ENCODE measurements around the gene TIMM10B.

DNA sequence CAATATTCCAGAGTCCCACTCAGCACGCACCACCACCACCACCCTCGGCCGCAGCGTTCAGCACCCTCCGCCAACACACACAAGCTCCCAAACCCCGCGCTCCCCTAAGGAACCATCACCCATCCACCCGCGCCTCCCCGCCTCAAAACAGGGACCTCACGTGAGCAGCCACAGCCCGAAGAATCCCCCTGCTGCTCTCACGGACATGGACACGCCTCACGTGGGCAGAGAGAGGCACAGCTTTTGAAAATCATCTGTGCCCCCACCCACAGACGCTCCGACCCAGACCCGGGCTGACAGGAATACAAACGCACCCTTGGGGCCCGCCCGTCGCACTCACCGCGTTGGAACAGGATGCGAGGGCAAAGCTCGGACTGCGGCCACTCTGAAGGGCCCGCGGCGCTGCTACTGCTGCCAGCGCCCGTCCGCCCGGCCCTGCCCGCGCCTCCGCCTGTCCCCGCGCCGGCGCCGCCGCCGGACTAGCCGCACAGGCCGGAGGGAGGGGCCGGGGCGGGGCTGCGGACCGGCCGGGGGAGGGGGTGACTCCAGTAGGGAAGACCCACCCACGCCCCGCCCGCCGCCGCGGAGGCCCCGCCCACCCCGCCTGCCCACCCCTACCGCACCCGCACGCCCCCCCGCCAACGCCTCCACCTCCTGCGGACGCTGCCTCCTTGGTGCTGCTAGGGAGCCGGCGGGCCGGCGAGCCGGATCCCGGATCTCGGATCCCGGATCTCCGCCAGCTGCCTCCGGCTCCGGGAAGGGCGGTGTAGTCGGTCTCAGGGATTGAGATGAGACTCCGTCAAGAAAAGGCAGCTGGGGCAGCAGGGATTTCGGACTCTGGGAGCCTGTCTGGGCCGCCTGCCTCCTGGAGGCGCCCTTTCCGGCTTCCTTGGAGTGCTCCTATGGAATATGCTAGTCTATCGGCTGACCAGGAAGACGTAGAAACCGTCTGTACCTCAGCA lies 7.6 kb upstream of the TIMM10B start, which contains the start of gene TRIM3:
- TF ChIP-seq, protein P1, sequence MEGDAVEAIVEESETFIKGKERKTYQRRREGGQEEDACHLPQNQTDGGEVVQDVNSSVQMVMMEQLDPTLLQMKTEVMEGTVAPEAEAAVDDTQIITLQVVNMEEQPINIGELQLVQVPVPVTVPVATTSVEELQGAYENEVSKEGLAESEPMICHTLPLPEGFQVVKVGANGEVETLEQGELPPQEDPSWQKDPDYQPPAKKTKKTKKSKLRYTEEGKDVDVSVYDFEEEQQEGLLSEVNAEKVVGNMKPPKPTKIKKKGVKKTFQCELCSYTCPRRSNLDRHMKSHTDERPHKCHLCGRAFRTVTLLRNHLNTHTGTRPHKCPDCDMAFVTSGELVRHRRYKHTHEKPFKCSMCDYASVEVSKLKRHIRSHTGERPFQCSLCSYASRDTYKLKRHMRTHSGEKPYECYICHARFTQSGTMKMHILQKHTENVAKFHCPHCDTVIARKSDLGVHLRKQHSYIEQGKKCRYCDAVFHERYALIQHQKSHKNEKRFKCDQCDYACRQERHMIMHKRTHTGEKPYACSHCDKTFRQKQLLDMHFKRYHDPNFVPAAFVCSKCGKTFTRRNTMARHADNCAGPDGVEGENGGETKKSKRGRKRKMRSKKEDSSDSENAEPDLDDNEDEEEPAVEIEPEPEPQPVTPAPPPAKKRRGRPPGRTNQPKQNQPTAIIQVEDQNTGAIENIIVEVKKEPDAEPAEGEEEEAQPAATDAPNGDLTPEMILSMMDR (IDR thresholded peaks at IDR 0.05; ENCODE audit: low read length) = no peak
- no peak for TF ChIP-seq EZH2phosphoT487 (IDR thresholded peaks at IDR 0.05; ENCODE audit: low read length)
- TF ChIP-seq EZH2 (optimal IDR thresholded peaks at IDR 0.05; ENCODE audit: low read depth, low read length) = no peak

Data from MM.1S (cell line).